HUDEP-2 (cell line): ENCODE data around the gene XAF1.
"Not testable (repeated sequence)": the region's sequence is repeated elsewhere in the genome, so short reads cannot be mapped to it uniquely, and the experiment has no call there.

Experiments used
- DNase-seq, 76 experiments: peaks; one replicate each; lab custom pipeline; 2025; ENCODE audit not compliant: unreplicated experiment in 76 of 76; lab: John Stamatoyannopoulos, UW

The XAF1 gene, protein sequence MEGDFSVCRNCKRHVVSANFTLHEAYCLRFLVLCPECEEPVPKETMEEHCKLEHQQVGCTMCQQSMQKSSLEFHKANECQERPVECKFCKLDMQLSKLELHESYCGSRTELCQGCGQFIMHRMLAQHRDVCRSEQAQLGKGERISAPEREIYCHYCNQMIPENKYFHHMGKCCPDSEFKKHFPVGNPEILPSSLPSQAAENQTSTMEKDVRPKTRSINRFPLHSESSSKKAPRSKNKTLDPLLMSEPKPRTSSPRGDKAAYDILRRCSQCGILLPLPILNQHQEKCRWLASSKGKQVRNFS

DNA sequence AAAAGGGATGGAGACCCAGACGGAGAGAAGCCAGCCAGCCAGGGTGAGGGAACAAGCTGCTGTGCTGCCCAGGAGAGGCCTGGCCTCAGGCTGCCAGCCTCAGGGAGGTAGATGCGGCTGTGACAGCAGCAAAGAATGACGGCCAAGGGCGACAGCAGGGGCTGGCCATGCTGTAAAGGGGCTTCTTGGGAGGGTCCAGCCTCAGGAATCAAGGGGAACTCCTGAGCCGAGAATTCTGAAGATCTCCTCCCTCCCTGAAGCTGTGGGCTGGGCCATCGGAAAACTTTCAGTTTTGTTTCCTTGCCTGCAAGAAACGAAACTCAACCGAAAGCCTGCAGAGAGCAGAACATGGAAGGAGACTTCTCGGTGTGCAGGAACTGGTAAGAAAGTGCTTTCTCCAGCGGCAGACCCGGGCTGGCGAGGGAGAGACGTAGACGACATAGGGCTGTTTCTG, at the start of gene XAF1:
Gene XAF1, plus strand, starts transcription at position 316 of the 454 bp plus-strand sequence. Its CDS starts 33 bp downstream, at position 349.
- peak in 5 of 76 experiments; percentile 6 to 24 (median 13) for DNase-seq

DNA sequence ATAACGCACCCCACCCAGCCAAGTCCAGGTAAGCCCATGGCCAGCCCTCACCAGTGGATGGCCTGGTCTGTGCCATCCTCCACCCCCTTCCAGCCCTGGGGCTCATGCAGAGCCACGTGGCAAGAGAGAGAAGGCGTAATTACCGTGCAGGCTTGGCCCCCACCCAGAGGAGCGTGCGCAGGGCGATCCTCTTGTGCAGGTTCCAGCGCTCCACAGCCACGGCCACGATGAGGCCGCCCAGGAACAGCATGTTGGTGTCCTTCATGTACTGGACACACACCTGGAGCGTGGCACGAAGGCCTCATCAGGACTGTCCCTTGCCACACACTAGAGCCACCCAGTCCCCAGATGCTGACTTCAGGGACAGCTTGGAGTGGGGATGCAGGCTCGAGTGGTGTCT, 49.3 kb upstream of the XAF1 start:
- DNase-seq, result no peak

DNA sequence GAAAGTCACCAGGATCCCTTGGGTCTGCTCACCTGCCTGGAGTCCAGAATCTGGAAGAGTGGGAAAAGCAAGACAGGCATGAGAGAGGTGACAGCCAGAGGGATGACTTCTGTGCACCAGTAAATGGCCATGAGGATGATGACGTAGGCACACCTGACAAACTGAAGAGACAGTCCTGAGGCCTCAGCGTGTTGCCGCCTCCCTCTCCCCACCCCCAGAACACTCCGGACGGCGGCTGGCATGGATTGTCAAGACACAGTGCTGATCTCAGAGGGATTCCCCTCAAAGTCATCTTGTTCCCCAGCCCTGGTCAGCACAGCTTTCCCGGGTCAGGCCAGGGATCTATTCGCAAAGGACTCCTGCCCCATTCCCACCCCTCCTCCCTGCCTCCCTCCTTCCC, 48.9 kb upstream of the XAF1 start:
- DNase-seq, result no peak

DNA sequence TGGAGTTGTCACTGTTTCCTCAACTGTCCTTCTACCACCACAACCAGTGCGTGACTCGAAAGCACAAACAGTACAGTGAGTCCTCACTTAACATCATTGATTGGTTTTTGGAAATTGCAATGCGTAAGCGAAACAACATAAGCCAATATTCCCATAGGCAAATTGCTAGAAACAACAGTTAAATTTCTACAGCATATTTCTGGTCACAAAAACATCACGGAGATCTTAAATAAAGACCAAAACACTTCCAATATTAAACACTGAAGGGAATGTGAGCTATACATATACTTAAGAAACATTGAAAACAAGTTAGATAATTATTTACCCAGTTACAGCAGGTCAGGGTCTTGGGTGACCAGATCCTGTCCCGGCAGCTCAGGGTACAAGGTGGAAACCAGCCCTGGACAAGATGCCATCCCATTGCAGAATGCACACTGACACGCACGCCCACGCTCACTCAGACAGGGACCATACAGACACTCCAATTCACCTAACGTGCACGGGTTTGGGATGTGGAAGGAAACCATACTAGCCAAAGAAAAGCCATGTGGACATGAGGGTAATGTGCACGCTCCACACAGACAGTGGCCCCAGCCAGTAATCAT, 47.4 kb upstream of the XAF1 start:
- DNase-seq, result no peak

DNA sequence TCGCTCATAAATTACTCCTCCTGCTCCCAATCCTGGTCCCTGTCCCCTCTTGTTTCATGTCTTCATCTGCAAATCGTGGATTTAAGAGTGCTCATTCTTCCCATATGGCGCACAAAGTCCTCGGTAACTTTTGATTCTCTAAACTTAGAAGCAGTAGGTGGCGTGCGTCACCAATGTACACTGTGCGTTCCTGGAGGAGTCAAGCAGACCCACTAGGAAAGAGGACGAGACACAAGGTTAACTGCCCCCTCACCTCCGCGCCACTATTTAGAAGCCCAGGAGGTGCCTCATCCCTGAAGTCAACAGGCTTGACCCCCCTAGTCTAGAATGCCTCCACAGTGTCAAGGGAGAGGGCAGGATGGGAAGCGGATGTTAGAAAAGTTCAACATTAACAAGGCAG, 45.5 kb upstream of the XAF1 start:
- DNase-seq, result no peak

DNA sequence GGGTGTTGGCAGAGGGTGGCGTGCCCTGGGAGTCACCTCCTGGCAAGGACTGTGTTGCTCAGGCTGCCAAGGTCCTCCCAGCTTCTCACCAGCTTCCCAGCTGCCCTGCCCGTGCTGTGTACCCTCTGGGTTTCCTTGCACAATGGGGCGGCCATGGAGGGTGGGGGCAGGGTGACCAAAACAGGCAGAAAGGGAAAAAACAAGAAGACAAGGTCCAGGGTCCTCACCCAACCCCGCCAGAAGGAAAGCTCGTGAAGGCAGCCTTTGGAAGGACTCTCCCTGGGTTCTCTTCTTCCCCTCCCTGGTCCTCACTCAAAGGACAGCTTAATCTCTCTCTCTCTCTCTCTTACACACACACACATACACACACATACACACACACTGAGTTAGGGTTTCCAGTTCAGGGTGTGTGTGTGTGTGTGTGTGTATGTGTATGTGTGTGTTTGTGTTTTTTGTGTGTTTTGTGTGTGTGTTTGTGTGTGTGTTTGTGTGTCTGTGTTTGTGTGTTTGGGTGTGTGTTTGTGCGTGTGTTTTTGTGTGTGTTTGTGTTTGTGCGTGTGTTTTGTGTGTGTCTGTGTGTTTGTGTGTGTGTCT, 44.7 kb upstream of the XAF1 start:
- DNase-seq, result no peak

DNA sequence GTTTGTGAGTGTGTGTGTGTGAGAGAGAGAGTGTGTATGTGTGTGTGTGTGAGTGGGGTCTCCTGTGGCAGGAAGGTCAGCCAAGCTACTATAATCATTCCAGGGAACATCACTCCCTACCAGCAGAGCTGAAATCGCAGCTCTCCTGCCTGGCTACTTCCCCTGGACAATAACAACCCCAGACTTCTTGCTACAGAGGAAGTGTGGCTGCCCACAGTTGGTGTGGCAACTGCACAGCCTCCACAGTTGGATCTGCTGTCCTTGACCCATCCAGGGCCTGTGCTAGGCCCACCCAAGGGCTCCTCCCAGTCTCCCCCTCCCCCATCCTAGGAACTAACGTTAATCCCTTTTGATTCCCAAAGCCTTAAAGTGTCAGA, 44.2 kb upstream of the XAF1 start:
- DNase-seq, result no peak

DNA sequence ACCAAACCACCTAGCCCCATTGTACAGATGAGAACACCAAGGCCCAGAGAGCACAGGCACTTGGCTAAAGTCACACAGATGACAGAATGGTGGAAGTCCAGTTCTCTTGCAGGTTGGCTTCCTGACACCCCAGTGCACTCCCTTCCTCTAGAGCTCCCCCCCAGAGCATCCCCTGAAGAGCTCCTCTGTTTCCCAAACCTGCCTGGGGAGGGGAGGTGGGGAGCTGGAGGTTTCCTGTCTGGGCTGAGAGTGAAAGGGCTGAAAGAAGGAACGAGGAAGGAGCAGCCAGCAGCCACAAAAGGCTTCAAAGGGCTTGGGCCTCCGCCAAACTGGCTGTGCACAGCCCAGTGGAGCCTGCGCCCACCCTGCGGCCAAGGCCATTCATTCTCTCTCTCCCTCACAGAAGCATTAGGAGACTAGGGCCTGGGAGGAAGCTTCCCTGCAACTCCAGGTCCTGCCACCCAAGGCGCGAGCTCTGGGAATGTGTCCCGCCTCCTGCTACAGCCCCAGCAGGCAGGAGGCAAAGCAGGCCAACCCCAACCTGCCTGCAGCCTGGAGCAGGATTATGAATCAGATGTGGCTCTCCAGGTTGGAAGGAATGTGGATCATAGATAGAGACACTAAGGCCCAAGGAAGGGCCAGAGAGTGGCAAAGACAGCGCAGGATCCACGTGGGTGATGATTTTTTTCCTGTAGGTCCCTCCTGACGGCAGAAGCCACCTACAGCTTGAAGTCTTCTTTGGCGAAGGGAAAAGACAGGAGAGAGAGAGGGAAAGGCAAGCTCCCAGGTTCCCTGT, 43.6 kb upstream of the XAF1 start:
- DNase-seq, result no peak

DNA sequence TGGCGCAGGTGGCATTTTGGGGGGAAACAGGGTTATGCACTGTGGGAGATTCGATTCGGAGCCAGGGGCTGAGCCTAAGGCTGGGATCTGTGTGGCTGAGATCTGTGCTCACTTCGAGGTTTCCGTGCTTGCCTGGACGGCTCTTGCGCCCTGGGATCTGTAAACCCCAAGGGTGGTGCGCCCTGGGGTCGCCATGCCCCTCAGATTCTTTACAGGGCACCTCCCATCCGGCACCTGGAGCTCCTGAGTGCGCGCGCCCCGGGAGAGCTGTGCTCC, 43.1 kb upstream of the XAF1 start:
- no peak for DNase-seq

DNA sequence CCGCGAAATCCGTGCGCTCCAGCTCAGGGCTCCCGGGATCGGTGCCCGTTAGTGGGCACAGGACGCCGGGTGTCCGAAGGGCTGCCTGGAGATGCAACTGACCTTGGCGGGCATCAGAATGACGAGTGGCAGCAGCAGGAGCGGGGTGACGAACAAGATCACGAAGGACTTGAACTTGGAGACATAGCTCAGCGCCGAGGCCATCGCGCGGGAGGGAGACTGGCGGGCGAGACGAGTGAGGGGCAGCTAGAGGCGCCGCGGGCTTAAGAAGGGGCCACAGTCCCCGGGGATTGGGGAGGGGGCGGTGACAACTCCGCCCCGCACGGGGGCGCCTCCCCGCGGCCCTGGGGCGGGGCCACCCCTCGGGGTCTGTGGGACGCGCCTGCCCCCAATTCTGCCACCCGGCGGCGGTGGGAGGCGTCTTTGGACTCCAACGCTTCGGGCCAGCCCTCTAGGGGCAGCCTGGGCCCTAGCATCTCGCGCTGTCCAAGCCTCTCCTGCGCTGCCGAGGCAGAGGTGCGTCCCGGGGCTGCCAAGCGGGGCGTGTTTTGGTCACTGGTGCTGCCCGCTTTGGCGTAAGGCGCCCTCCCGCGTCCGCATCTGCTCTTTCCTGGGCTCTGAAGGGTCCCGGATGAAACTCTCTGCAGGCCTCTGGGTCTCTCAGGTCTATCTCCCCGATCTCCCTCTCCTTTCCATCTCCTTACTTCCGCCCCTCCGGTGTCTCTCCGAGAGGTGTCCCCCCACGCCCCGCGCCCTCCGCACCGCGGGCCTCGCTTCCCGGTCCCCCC, 42.5 kb upstream of the XAF1 start, which contains the start of gene SLC13A5:
Gene SLC13A5, minus strand, starts transcription at position 240 of the 788 bp plus-strand sequence. Its CDS starts 36 bp downstream, at position 204.
- DNase-seq, result peak in 14 of 76 experiments; percentile 2 to 38 (median 8)

DNA sequence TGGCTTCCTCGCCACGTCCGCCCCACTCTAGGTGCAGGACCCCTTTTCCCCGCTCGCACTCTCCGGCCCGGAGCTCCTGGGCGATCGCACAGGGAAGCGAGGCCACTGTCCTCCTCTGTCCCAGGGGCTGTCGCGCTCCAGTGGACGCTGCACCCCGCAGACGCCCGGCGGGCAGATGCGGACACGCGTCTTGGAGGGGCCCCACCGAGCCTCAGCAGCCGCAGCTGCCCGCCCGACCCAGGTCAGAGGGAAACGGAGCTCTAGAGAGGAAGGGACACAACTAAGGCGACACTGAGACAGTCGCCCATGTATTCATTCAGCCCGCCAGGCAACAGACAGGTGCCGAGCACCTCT, 42.0 kb upstream of the XAF1 start:
- DNase-seq, result no peak

DNA sequence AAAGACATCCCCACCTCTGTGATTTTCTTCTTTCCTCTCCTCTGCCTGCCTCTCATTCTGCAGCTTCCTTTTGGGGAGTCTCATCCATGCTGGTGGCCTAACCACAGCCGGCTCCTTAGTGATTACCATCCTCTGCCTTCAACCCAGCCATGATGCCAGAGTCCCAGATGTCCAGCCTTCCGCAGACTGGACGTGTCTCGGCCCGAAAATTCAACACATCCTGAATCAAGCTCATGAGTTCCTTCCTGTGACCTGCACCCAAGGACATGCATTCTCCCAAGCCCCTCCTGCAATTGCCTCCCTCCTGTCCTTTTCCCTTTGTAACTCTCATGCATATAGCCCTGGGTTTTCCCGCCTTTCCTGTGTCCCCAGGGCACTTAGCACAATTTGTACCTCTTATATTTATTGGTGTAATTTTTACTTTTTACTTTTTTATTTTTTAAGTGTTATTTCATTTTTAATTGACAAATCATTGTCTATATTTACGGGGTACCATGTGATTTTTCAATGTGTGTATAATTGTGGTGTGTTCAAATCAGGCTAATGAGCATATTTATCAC, 41.5 kb upstream of the XAF1 start:
- no peak for DNase-seq

DNA sequence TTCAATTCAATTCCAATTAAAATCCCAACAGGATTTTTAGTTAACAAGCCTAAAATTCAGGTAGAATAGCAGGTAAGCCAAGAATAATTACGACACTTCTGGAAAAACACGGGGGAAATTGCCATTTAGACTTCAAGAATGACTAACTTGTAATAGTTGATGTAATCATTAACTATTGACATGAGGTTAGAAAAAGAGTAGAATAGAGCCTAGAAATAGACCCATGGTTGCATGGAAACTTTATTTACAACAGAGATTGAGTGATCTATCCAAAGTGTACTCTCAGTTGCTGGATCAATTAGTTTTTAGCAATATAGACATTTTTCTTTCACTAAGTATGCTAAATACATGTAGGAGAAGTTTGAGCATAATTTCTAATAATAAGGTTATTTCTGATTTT, 39.1 kb upstream of the XAF1 start:
- DNase-seq, result no peak

DNA sequence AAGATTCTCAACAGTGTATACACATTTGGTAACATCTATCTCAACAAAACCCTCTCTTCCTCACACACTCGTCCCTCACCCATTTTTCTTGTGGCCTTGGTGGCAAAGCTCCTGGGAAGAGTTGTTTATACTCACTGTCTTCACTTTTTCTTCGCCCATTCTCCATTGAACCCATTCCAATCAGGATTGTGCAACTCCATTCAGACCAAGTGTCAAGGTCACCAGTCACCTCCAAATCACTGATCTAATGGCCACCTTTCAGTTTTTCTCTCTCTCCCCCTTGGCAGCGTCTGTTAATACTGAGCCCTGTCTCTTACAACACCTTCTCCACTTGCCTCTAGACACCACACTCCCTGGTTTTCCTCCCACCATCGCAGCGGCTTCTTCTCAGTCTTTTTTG, 34.1 kb upstream of the XAF1 start:
- DNase-seq, result no peak

DNA sequence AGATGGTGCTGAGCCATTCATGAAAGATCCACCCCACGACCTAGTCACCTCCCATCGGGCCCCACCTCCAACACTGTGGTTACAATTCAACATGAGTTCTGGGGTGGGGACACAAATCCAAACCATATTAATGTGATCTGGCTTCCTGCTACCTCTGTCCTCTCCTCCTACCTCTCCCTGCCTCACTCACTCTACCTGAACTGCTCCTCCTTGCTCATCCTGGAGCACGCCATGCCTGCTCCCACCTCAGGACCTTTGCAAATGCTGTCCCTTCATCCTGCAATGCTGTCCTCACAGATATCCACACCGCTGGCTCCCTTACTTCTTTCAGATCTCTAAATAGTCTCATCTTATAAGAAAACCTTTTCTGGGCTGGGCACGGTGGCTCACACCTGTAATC, 31.8 kb upstream of the XAF1 start:
- DNase-seq, result no peak

DNA sequence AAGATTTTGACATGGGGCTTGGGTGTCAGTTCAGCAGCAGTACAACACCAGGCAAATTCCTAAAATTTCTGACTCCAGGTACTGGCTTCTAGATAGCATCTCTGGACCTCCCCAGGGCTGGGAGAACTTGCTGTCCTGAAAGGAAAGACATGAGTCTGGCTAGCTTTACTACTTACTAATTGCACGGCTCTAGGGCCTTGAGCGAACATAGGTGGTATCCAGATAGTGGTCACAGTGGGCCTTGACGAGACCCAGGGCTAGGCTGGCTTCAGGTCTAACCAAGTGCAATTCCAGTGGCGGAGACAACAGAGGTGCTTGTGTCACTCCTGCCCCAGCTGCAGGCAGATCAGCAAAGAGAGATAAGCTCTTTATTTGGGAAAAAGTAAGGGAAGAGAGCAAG, 26.3 kb upstream of the XAF1 start:
- DNase-seq, result no peak

DNA sequence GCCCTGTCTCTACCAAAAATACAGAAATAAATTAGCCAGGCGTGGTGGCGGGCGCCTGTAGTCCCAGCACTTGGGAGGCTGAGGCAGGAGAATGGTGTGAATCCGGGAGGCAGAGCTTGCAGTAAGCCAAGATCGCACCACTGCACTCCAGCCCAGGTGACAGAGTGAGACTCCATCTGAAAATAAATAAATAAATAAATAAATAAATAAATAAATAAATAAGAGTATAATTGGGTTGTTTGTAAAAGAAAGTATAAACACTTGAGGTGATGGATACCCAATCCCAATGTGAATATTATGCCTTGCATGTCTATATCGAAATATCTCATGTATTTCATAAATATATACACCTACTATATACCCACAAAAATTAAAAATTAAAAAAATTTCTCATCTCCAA, 9.2 kb upstream of the XAF1 start:
- DNase-seq, result not testable (repeated sequence)

DNA sequence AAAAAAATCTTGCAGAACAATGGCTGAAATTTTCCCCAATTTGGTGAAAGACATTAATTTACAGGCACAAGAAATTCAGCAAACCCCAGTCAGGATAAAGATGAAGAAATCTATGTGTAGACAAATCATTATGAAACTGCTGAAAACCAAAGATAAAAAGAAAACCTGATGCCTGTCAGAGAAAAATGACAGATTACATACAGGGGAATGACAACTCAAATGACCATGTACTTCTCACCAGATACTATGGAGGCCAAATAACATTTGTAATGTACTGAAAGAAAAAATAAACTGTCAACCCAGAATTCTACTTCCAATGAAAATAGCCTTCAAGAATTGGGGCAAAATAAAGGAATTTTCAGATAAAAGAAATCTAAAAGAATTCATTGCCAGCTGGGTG, 7.2 kb upstream of the XAF1 start:
- no peak for DNase-seq

DNA sequence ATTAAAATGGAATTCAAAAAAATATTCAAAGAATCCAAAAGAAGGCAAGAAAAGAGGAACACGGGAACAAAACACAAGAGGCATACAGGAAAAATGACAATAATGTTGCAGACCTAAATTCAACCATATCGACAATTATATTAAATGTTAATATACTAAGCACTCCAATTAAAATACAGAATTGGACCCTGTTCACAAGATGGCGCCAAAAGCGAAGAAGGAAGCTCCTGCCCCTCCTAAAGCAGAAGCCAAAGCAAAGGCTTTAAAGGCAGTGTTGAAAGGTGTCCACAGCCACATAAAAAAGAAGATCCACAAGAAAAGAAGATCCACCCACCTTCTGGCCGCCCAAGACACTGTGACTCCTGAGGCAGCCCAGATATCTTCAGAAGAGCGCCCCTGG, 6.3 kb upstream of the XAF1 start:
- DNase-seq, result peak in 2 of 76 experiments; percentile 2 to 10

DNA sequence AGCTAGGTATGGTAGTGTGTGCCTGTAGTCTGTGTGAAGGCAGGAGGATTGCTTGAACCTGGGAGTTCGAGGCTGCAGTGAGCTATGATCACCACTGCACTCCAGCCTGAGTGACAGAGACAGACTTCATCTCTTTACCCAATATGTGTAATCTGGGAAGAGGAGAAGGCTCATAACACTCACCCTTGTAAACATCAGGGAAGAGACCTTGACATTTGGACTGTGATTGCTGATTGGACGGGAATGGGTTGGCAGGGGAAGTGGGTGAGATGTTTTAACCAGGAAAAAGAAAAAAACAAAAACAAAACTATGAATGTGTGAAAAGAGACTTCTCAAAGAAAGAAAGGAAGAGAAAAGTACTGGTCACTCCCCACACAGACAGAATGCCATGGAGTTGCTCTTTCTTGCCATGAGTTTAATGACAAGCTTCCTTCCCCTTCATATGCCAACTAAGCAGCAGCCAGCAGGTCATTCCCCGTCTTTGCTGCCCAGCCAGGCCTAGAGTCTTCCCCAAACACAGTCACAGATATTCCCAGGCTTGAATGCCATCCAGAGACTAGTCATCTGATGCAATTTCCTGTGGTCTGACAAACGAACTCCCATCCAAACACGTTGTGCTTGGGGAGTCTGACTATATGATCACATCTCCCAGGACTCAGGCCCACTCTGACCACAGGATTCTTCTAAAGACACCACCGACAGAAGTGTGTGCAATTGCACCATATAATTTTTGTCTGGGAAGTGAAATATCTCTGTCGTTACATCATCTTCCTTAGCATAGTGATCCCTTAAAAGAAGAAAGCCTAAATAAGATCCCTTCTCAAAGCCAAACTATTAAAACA, 3.6 kb upstream of the XAF1 start:
- no peak for DNase-seq
